Vagina (tissue), 2 donors: ENCODE measurements around the gene RPS6KA1. TPM values are rescaled to one million over a fixed set of nuclear protein-coding genes. Genes with fewer than 3 reads are reported as not detected.

Source experiments
- DNase-seq, 2 donors: peaks; one replicate each; pipeline ENCODE4 v3.0.0-alpha.2; 2017; ENCODE audit errors: extremely low spot score in 2 of 2
- H3K27ac ChIP-seq: fragments of 200-600 bp; sonication (generic); one replicate; pipeline ENCODE4 v1.5.1; 2019
- H3K27me3 ChIP-seq: fragments of 200-600 bp; sonication (generic); one replicate; pipeline ENCODE4 v1.5.1; 2019
- H3K36me3 ChIP-seq, 2 donors: fragments of 200-600 bp; sonication (generic); one replicate each; pipeline ENCODE4 v1.5.1; 2017 to 2019
- H3K4me1 ChIP-seq: fragments of 200-600 bp; sonication (generic); one replicate; pipeline ENCODE4 v1.5.1; 2019
- H3K4me3 ChIP-seq, 2 donors: fragments of 200-600 bp; sonication (generic); 1 replicate in 1 of 2; 2 replicates in 1 of 2; pipeline ENCODE4 v1.5.1; 2016 to 2019
- H3K9me3 ChIP-seq: fragments of 200-600 bp; sonication (generic); one replicate; pipeline ENCODE4 v1.5.1; 2019
- CTCF ChIP-seq, 3 experiments: fragments of 450-650 bp in 2 of 3; fragments of 200-600 bp in 1 of 3; sonication (generic) in 1 of 3; IDR thresholded peaks; one replicate each; pipeline ENCODE4 v1.5.1; 2017 to 2019; ENCODE audit warnings: antibody characterized with exemption in 3 of 3, mild to moderate bottlenecking in 2 of 3, moderate library complexity in 2 of 3
- POLR2A ChIP-seq, 2 donors: fragments of 450-650 bp; IDR thresholded peaks; one replicate each; pipeline ENCODE4 v1.6.1; 2017; ENCODE audit warnings: antibody characterized with exemption in 2 of 2, mild to moderate bottlenecking in 2 of 2, moderate library complexity in 2 of 2
- POLR2AphosphoS5 ChIP-seq, 2 donors: sonication (generic); formaldehyde crosslinking; IDR thresholded peaks; one replicate each; pipeline ENCODE4 v1.9.0; 2017; ENCODE audit warnings: antibody characterized with exemption in 2 of 2, mild to moderate bottlenecking in 2 of 2, low read depth in 1 of 2; ENCODE audit not compliant: insufficient read depth in 1 of 2
- intact Hi-C: fragments of 100-400 bp; cut with DNase I; formaldehyde crosslinking; loops from one replicate; pipeline ENCODE4 v1.15.1; 2023
- total RNA-seq: library from RNA; depleted of rRNA; stranded (reverse); fragments of >200 nt; gene quantifications from one replicate; pipeline ENCODE4 v1.2.3, GENCODE V29; 2016

RPS6KA1 gene
- total RNA-seq, 1 donor from 2014 or later: 22.8 TPM

GRCh38 chr1:26571381-26571780 is 41.8 kb downstream of the RPS6KA1 start:
- Histone ChIP-seq H3K4me1 (no peaks in the 10 kb centered on the region), H3K4me3 (no peak overlapping the region), H3K27ac (no peak overlapping the region), H3K9me3 (no peaks in the 10 kb centered on the region), H3K36me3 (no peaks in the 10 kb centered on the region), H3K27me3 (no peaks in the 10 kb centered on the region)
- DNase-seq: no peak
- intact Hi-C loops: no loop called here
- TF ChIP-seq CTCF (IDR thresholded peaks at IDR 0.05) (no peak), POLR2A (IDR thresholded peaks at IDR 0.05) (no peak), POLR2AphosphoS5 (IDR thresholded peaks at IDR 0.05; ENCODE audit: insufficient read depth in 1 of 2, low read depth in 1 of 2) (no peak)

GRCh38 chr1:26574018-26574417 is 44.5 kb downstream of the RPS6KA1 start:
- Histone ChIP-seq H3K9me3 (no peaks in the 10 kb centered on the region), H3K4me1 (no peaks in the 10 kb centered on the region)
- no peak for TF ChIP-seq POLR2A (IDR thresholded peaks at IDR 0.05)

GRCh38 chr1:26574719-26575251 is 45.2 kb downstream of the RPS6KA1 start:
- no peaks in the 10 kb centered on the region for H3K9me3 ChIP-seq
- intact Hi-C loops: no loop called here
- no peaks in the 10 kb centered on the region for H3K36me3 ChIP-seq
- no peak for TF ChIP-seq CTCF (IDR thresholded peaks at IDR 0.05)
- H3K4me3 ChIP-seq: no peak overlapping the region
- H3K27ac ChIP-seq: no peak overlapping the region
- no peaks in the 10 kb centered on the region for H3K27me3 ChIP-seq
- no peaks in the 10 kb centered on the region for H3K4me1 ChIP-seq
- DNase-seq: no peak

More at GRCh38 chr1:26574018-26574417, 44.5 kb downstream of the RPS6KA1 start:
- no peak for DNase-seq
- Histone ChIP-seq H3K27ac (no peak overlapping the region), H3K4me3 (no peak overlapping the region), H3K36me3 (no peaks in the 10 kb centered on the region), H3K27me3 (no peaks in the 10 kb centered on the region)
- intact Hi-C loops: no loop called here

- no peak for DNase-seq
- Histone ChIP-seq H3K36me3 (no peaks in the 10 kb centered on the region), H3K4me3 (no peak overlapping the region), H3K27ac (no peak overlapping the region), H3K9me3 (no peaks in the 10 kb centered on the region), H3K27me3 (no peaks in the 10 kb centered on the region), H3K4me1 (no peaks in the 10 kb centered on the region)
- intact Hi-C loops: no loop called here
- no peak for TF ChIP-seq POLR2AphosphoS5 (IDR thresholded peaks at IDR 0.05; ENCODE audit: insufficient read depth in 1 of 2, low read depth in 1 of 2)
- no peak for TF ChIP-seq CTCF (IDR thresholded peaks at IDR 0.05)
- no peak for TF ChIP-seq POLR2A (IDR thresholded peaks at IDR 0.05)
These were observed 45.8 kb downstream of the RPS6KA1 start for GRCh38 chr1:26575348-26575747.

- Histone ChIP-seq H3K4me1 (no peaks in the 10 kb centered on the region), H3K27ac (no peak overlapping the region), H3K4me3 (no peak overlapping the region), H3K36me3 (no peaks in the 10 kb centered on the region), H3K9me3 (no peaks in the 10 kb centered on the region), H3K27me3 (no peaks in the 10 kb centered on the region)
- no peak for DNase-seq
- intact Hi-C loops: no loop called here
- TF ChIP-seq POLR2A (IDR thresholded peaks at IDR 0.05) (no peak), POLR2AphosphoS5 (IDR thresholded peaks at IDR 0.05; ENCODE audit: insufficient read depth in 1 of 2, low read depth in 1 of 2) (no peak), CTCF (IDR thresholded peaks at IDR 0.05) (no peak)
These were observed 48.6 kb downstream of the RPS6KA1 start for GRCh38 chr1:26578167-26578566.
